SU-DHL-6 (cell line): Measurements from ENCODE around the gene JOSD1.
"Not testable (repeated sequence)": the region's sequence is repeated elsewhere in the genome, so short reads cannot be mapped to it uniquely, and the experiment has no call there.

ENCODE experiments used
- H2AFZ ChIP-seq: fragments of 200-600 bp; sonication (generic); 2 replicates; pipeline ENCODE4 v1.6.1; 2014; ENCODE audit warnings: low read depth, mild to moderate bottlenecking, moderate library complexity, mixed read lengths, antibody characterized with exemption, low read length; ENCODE audit not compliant: severe bottlenecking
- H3F3A ChIP-seq: fragments of 200-600 bp; shearing (Covaris generic); 2 replicates; pipeline ENCODE4 v1.6.0; 2016; ENCODE audit warnings: antibody characterized with exemption, mild to moderate bottlenecking; ENCODE audit not compliant: insufficient read depth
- H3K27ac ChIP-seq: fragments of 200-600 bp; sonication (generic); 2 replicates; pipeline ENCODE4 v1.5.1; 2016; ENCODE audit warnings: low read depth, mild to moderate bottlenecking, low read length, moderate library complexity, mixed read lengths
- H3K27me3 ChIP-seq: fragments of 200-600 bp; sonication (generic), shearing (Covaris generic); 2 replicates; pipeline ENCODE4 v1.6.0; 2014; ENCODE audit warnings: mild to moderate bottlenecking, low read length
- H3K36me3 ChIP-seq: fragments of 200-600 bp; sonication (generic); 2 replicates; pipeline ENCODE4 v1.6.1; 2014; ENCODE audit warnings: mild to moderate bottlenecking, low read length, mixed read lengths
- H3K4me2 ChIP-seq: fragments of 300-600, 200-600 bp; shearing (Covaris generic), sonication (generic); 2 replicates; pipeline ENCODE4 v1.6.0; 2014; ENCODE audit warnings: low read length, low read depth, mild to moderate bottlenecking; ENCODE audit not compliant: poor library complexity, severe bottlenecking
- H3K4me3 ChIP-seq: fragments of 200-600 bp; sonication (generic); 2 replicates; pipeline ENCODE4 v1.5.1; 2014; ENCODE audit warnings: antibody characterized with exemption, low read length, mild to moderate bottlenecking, mixed read lengths; ENCODE audit not compliant: insufficient read depth, poor library complexity, severe bottlenecking
- H3K79me2 ChIP-seq: fragments of 200-600 bp; sonication (generic); 2 replicates; pipeline ENCODE4 v1.6.1; 2014; ENCODE audit warnings: mild to moderate bottlenecking, low read length, moderate library complexity; ENCODE audit not compliant: insufficient read depth
- H3K9ac ChIP-seq: fragments of 200-600 bp; sonication (generic); 2 replicates; pipeline ENCODE4 v1.7.0; 2014; ENCODE audit warnings: mild to moderate bottlenecking, low read length
- H3K9me2 ChIP-seq: fragments of 200-600 bp; sonication (generic); replicated peaks from 2 replicates; pipeline ENCODE4 v1.6.1; 2014; ENCODE audit warnings: low read length; ENCODE audit not compliant: insufficient read depth
- H3K9me3 ChIP-seq: fragments of 200-600 bp; sonication (generic); 2 replicates; pipeline ENCODE4 v1.6.1; 2014; ENCODE audit warnings: low read length, mixed read lengths; ENCODE audit not compliant: insufficient read depth
- H4K20me1 ChIP-seq: fragments of 200-600 bp; sonication (generic); 2 replicates; pipeline ENCODE4 v1.6.1; 2014; ENCODE audit warnings: low read depth, mild to moderate bottlenecking, antibody characterized with exemption, low read length, moderate library complexity, mixed read lengths
- EZH2phosphoT487 ChIP-seq: fragments of 200-600 bp; sonication (generic), shearing (Covaris generic); conservative IDR thresholded peaks from 2 replicates; pipeline ENCODE4 v1.6.1; 2018; ENCODE audit warnings: mild to moderate bottlenecking, antibody characterized with exemption, low read length, moderate library complexity, mixed read lengths
- TF ChIP-seq, protein P1 (sequence below): fragments of 200-600 bp; sonication (generic); IDR thresholded peaks from one replicate; pipeline ENCODE4 v1.5.1; 2017; ENCODE audit warnings: antibody characterized with exemption, mild to moderate bottlenecking, low read length, moderate library complexity; ENCODE audit not compliant: insufficient read depth, poor library complexity, severe bottlenecking

JOSD1 gene

GRCh38 chr22:38645430-38645829 is 55.3 kb downstream of the JOSD1 start:
- no peaks in the 10 kb centered on the region for H3K9me2 ChIP-seq
- H3K9ac ChIP-seq: no peak overlapping the region
- H3K9me3 ChIP-seq: no peaks in the 10 kb centered on the region
- no peaks in the 10 kb centered on the region for H3K79me2 ChIP-seq
- H4K20me1 ChIP-seq: no peaks in the 10 kb centered on the region
- TF ChIP-seq EZH2phosphoT487: no peak
- H3K27ac ChIP-seq: no peak overlapping the region
- H3K4me2 ChIP-seq: no peak overlapping the region
- no peaks in the 10 kb centered on the region for H3K36me3 ChIP-seq
- no peak overlapping the region for H2AFZ ChIP-seq
- no peaks in the 10 kb centered on the region for H3F3A ChIP-seq
- no peaks in the 10 kb centered on the region for H3K27me3 ChIP-seq
- H3K4me3 ChIP-seq: no peak overlapping the region

DNA sequence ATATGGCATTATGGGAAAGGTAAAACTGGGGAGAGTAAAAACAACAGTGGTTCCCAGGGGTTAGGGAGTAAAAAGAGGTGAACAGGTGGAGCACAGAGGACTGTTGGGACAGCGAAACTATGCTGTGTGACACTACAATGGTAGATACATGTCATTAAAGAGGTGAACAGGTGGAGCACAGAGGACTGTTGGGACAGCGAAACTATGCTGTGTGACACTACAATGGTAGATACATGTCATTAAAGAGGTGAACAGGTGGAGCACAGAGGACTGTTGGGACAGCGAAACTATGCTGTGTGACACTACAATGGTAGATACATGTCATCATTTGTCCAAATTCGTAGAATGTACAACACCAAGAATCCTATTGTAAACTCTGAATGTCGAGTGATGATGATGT is 56.5 kb downstream of the JOSD1 start:
- not testable (repeated sequence) for H3K27ac ChIP-seq, H3K27me3 ChIP-seq, H3K79me2 ChIP-seq, H3K36me3 ChIP-seq, H4K20me1 ChIP-seq, H3K9ac ChIP-seq, H3K9me2 ChIP-seq, H3F3A ChIP-seq, H3K4me3 ChIP-seq, H3K9me3 ChIP-seq, H3K4me2 ChIP-seq, H2AFZ ChIP-seq

DNA sequence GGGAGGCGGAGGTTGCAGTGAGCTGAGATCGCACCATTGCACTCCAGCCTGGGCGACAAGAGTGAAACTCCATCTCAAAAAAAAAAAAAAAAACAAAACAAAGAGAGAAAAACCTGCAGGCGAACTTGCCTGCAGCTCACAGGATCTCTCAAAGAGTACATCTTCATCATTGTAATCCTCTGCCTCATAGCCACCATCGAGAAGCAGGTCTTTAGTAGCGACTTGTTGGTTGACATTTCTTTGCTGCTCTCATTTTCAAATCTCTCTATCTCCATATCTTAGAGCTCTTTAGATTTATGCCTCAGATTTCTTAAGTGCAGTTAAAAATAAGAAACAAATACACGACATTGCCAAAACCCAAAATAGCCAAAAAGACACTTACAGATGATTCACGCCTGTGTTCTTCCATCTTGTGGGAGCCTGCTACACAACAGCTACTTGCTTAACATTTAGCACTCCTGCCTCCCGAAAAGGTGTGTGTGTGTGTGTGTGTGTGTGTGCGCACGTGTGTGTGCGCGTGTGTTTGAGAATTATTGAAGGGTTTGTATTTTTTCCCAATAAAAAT is 59.2 kb downstream of the JOSD1 start:
- Histone ChIP-seq H3K4me3 (no peak overlapping the region), H3K79me2 (no peaks in the 10 kb centered on the region), H3K27me3 (no peaks in the 10 kb centered on the region), H3K36me3 (no peaks in the 10 kb centered on the region), H3K4me2 (no peak overlapping the region), H3K9me3 (no peaks in the 10 kb centered on the region), H3K9ac (no peak overlapping the region), H3K27ac (no peak overlapping the region), H4K20me1 (no peaks in the 10 kb centered on the region), H2AFZ (no peak overlapping the region), H3F3A (no peaks in the 10 kb centered on the region), H3K9me2 (no peaks in the 10 kb centered on the region)
- TF ChIP-seq, protein P1, sequence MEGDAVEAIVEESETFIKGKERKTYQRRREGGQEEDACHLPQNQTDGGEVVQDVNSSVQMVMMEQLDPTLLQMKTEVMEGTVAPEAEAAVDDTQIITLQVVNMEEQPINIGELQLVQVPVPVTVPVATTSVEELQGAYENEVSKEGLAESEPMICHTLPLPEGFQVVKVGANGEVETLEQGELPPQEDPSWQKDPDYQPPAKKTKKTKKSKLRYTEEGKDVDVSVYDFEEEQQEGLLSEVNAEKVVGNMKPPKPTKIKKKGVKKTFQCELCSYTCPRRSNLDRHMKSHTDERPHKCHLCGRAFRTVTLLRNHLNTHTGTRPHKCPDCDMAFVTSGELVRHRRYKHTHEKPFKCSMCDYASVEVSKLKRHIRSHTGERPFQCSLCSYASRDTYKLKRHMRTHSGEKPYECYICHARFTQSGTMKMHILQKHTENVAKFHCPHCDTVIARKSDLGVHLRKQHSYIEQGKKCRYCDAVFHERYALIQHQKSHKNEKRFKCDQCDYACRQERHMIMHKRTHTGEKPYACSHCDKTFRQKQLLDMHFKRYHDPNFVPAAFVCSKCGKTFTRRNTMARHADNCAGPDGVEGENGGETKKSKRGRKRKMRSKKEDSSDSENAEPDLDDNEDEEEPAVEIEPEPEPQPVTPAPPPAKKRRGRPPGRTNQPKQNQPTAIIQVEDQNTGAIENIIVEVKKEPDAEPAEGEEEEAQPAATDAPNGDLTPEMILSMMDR: no peak
- no peak for TF ChIP-seq EZH2phosphoT487

DNA sequence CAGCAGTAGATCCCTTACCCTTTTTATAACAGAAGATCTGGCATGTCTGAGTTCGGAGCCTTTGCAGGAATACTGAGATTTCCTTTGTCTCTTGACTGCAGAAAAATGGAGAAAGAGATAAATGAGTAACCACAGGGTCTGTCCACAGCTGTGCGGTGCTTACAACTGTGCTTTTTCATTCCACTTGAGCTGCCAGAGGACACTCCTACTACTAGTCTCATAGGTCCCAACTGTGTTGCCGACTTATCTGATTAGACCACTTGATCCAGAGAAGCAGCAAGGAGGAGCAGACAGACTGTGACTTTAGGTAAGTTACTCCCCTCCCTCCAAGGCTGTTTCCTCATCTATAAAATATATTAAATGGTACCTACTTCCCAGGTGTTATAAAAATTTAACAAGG is 62.0 kb downstream of the JOSD1 start:
- no peaks in the 10 kb centered on the region for H3K9me3 ChIP-seq
- H3K27ac ChIP-seq: no peak overlapping the region
- H3K9ac ChIP-seq: no peak overlapping the region
- no peaks in the 10 kb centered on the region for H3K27me3 ChIP-seq
- H3K36me3 ChIP-seq: no peaks in the 10 kb centered on the region
- H3K4me3 ChIP-seq: no peak overlapping the region
- no peaks in the 10 kb centered on the region for H3F3A ChIP-seq
- H3K9me2 ChIP-seq: no peaks in the 10 kb centered on the region
- H2AFZ ChIP-seq: no peak overlapping the region
- H4K20me1 ChIP-seq: no peaks in the 10 kb centered on the region
- no peaks in the 10 kb centered on the region for H3K79me2 ChIP-seq
- TF ChIP-seq EZH2phosphoT487: no peak
- TF ChIP-seq, protein P1: no peak
- no peak overlapping the region for H3K4me2 ChIP-seq
